IPS-18c (cell line): ENCODE results near the gene FAM83G.

Experiments used
- H3K4me3 ChIP-seq: 2 replicates; pipeline ENCODE4 v1.7.0; 2013; ENCODE audit warnings: low read depth, mild to moderate bottlenecking, low read length, moderate library complexity; ENCODE audit not compliant: insufficient read depth
- H3K9me3 ChIP-seq: one replicate; pipeline ENCODE4 v1.6.1; 2013; ENCODE audit warnings: mild to moderate bottlenecking, low read length, moderate library complexity; ENCODE audit not compliant: control insufficient read depth, insufficient read depth

FAM83G gene

GRCh38 chr17:18981642-18982424 lies 22.7 kb downstream of the FAM83G start:
- H3K9me3 ChIP-seq: no peaks in the 10 kb centered on the region

GRCh38 chr17:18981335-18981641 lies 23.3 kb downstream of the FAM83G start:
- no peak overlapping the region for H3K4me3 ChIP-seq
- H3K9me3 ChIP-seq: no peaks in the 10 kb centered on the region

More at GRCh38 chr17:18981642-18982424, 22.7 kb downstream of the FAM83G start:
- H3K4me3 ChIP-seq: no peak overlapping the region

DNA sequence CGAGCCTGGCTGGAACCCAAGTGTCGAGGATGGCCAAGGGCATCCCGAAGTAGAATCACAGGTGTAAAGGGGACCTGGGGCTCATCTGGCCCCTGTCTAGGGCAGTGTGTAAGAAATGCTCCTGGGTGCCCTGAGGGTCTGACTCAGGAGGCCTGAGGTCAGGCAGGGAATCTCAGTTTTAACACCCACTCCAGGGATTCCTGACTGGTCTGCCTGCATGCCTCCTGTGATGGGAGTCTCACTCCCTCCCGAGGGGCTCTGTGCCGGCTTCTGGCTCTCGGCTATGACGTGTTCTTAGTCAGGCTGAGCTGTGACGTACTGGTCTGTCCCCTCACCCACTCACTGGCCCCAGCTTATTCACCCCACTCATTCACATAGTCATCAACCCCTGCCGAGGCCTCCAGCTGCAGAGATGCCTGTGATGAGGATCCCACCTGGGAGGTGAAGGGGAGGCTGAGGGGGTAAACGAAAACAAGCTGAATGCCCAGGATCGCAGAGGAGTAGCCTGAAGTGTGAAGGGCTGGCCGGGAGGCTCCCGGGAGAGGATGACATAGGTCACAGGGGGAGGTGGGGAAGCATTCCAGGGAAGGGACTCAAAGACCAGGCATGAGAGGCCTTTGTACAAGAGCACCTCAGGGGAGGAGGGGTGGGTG lies 23.8 kb downstream of the FAM83G start:
- H3K4me3 ChIP-seq: no peak overlapping the region
- H3K9me3 ChIP-seq: no peaks in the 10 kb centered on the region

- Histone ChIP-seq H3K9me3 (no peaks in the 10 kb centered on the region), H3K4me3 (no peak overlapping the region)
These were observed 25.9 kb downstream of the FAM83G start for GRCh38 chr17:18978655-18979054.

GRCh38 chr17:18978050-18978449 lies 26.5 kb downstream of the FAM83G start:
- Histone ChIP-seq H3K4me3 (no peak overlapping the region), H3K9me3 (no peaks in the 10 kb centered on the region)

- H3K4me3 ChIP-seq: no peak overlapping the region
- H3K9me3 ChIP-seq: no peaks in the 10 kb centered on the region
These were observed 26.9 kb downstream of the FAM83G start for GRCh38 chr17:18977646-18978045.

DNA sequence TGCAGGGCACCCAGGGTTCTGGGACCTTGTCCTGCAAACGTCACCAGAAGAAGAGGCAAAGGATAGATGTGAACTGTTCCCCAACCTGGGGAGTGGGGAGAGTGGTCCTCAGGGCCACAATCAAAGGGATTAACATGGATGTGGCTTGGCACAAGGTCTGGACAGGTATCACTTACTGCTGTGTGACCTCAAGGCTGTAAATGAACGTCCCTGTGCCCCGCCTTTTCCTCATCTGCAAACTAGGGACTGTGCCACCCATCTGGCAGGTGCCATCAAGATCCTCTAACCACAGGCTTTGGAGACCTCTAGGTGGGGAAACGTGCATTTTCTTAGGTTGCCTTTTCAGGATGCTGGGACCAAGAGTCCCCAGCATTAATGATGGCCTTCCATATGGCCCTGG lies 27.5 kb downstream of the FAM83G start:
- no peak overlapping the region for H3K4me3 ChIP-seq
- H3K9me3 ChIP-seq: no peaks in the 10 kb centered on the region

DNA sequence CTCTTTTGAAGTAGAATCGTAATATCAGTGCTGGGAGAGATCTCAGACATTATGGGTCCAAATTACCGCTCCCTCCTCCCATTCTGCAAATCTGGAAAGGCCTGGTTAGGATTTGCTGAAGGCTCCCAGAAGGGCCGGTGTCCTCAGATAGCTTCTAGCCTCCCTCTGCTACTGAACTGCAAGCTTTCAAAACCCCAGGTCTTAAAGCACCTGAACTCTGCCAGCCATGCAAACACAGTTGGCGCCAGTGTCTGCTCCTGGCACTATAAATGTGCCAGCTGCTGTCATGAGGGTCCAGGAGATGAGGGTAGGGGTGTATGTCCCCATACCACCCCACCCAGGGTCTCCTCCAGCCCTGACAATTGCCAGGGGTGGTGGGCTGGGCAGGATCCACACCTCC lies 28.4 kb downstream of the FAM83G start:
- H3K4me3 ChIP-seq: no peak overlapping the region
- H3K9me3 ChIP-seq: no peaks in the 10 kb centered on the region

DNA sequence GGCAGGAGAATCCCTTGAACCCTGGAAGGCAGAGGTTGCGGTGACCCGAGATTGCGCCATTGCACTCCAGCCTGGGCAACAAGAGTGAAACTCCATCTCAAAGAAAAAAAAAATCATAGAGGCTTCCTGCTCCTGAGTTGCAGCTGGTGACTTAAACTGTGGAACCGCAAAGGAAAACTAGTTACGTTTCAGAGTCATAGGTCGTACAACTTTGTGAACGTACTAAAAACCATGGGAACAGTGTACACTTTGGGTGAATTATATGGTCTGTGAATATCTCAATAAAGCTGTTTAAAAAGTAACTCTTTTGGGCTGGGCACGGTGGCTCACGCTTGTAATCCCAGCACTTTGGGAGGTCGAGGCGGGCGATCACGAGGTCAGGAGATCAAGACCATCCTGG lies 29.0 kb downstream of the FAM83G start:
- no peaks in the 10 kb centered on the region for H3K9me3 ChIP-seq
- H3K4me3 ChIP-seq: no peak overlapping the region

DNA sequence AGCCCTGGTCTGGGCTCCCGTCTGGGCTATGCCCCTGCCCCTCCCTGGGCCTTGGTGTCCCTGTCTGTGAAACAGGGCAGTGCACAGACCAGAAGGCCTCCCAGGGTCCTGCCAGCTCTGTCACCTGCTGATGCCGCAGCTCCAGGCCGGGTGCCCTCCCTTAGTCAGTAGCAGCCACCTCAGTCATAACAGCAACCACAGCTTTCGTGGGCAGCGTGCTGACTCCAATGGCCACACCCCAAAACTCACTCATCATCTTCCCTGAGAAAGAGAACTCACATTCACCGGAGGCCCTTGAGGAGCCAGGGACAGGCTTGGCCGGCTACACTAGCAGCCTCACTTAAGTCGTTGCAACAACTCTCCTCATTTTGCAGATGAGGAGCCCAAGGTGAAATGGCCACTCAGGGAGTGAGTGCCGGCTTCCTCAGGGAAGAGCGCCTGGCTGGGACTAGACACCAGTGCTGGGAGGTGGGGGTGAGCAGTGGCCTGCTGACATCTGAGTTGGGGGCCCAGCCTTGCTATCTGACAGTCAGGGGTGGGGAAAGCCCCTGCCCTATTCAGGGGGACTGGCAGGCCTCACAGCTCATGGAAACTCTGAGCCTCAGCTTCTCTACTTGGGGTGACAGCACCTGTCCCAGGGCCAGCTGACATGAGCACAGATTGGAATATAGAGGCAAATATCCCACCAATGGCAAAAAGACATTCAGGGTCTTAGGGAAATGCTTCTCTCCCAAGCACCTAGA lies 30.0 kb downstream of the FAM83G start:
- Histone ChIP-seq H3K4me3 (no peak overlapping the region), H3K9me3 (no peaks in the 10 kb centered on the region)

DNA sequence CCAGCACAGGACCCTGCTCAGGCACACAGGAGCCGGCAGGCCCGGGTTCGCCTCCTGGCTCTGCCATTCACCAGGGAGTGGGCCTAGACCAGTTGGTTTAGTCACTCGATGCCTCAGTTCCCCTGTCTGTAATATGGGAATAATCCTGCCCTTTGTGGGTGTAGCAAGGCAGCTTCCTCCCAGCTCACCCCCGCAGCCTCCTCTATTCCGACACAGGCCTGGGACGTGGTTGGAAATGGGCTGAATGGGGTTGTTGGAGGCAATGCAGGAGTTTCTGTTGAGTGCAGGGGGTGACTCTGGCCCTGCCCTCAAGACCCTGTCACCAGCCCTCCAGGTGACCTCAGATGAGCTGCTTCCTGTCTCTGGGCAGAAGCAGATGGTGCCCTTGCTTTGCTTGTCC lies 32.8 kb downstream of the FAM83G start:
- H3K9me3 ChIP-seq: no peaks in the 10 kb centered on the region
- no peak overlapping the region for H3K4me3 ChIP-seq

DNA sequence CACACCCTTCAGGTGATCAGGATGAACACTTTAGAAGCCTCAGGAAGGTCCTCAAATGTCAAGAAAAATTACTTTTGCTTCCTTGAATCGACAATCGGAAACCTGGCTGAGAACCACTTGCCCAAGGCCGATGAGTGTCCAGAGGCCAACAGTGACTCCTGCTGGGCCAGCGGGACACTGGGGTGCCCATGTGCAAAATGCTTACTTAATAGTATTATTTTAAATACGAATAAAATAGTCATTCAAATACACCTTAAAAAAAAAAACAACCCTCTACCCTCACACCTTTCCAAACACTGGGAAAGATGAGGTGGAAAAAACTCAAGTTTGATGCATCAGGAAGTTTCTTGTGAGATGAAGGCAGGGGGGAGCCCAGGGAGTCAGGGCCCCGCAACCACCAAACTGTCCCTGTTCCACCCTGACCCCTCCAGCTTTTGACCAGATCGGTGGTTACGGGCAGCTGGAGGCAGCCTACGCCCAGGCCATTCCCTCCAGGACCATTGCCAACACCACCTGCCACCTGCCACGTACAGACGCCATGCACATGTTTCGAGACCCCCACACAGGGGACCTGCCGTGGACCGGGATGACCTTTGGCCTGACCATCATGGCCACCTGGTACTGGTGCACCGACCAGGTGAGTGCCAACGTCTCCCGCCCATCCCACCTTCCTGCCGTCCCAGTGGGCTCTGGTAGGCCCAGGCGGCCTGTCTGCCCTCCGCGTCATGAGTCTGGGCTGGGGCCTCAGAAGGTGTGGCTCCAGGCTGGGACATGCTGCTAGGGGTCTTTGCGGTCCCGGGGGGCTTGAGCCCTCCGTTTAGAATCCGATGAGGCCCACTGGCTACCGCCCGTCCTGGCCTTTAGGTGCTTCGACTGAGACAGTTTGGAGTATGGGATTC lies 33.7 kb downstream of the FAM83G start:
- Histone ChIP-seq H3K9me3 (no peaks in the 10 kb centered on the region), H3K4me3 (no peak overlapping the region)

DNA sequence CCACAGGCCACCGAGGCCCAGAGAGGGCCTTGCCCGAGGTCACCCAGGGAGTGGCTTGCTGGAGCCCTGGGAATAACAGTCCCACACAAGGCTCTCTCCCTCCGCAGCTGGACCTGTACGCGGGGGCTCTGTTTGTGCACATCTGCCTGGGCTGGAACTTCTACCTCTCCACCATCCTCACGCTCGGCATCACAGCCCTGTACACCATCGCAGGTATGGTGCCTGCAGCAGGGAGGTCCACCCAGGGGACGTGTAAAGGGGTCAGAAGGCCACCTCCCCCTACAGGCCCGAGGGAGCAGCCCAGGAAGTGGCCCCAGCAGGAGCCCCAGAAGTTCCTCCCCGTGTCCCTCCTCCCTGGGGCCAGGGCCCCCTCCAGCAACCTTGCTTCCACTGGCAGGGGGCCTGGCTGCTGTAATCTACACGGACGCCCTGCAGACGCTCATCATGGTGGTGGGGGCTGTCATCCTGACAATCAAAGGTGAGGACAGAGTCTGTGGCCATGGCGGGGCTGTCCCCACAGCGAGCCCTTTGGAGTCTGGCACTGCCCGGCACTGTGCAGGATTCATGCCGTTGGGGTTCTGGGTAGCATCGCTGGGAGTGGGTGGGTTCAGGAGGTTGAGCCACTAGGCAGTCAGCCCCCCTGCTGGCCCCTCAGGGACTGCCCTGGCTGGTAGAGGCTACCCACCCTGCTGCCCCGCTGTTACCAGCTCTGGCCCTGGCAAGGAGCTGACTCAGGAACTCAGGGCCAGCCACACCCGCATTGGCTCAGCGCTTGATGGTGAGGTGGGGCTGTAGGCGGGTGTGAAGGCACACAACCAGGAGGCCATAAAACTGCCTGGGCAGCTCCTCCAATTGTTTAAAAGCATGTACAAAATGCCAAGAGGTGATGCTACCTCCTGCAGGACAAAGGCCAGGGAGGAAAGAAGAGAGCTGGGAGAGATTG lies 35.3 kb downstream of the FAM83G start:
- no peak overlapping the region for H3K4me3 ChIP-seq
- no peaks in the 10 kb centered on the region for H3K9me3 ChIP-seq

DNA sequence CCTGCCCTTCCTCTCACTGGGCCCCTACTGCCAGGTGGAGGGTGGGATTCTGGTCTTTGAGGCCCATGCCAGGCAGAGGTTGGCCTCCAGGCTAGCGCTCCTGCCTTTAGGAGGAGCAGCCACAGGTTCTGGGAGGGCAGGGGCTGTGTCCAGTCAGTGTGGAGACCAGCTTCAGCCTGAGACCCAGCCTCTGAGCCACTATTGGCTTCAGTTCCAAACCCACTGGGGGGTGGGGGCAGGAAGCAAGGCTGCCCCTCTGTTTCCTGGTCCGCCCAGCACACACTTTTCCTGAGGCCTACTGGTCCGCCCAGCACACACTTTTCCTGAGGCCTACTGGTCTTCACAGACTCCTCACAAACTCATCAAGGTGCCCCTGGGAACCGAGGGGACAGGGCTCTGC lies 36.2 kb downstream of the FAM83G start:
- Histone ChIP-seq H3K4me3 (no peak overlapping the region), H3K9me3 (no peaks in the 10 kb centered on the region)

GRCh38 chr17:18967916-18968315 lies 36.6 kb downstream of the FAM83G start:
- no peak overlapping the region for H3K4me3 ChIP-seq
- H3K9me3 ChIP-seq: no peaks in the 10 kb centered on the region

GRCh38 chr17:18966831-18967624 lies 37.5 kb downstream of the FAM83G start:
- Histone ChIP-seq H3K4me3 (no peak overlapping the region), H3K9me3 (no peaks in the 10 kb centered on the region)
